K562 (cell line): ENCODE results near the gene BARX2. TPM values are rescaled to one million over a fixed set of nuclear protein-coding genes. Genes with fewer than 3 reads are reported as not detected.

ENCODE experiments used
- ATAC-seq: fragments of 200-7000 bp; cut with Tn5 transposase; 3 replicates; pipeline ENCODE4 v1.9.1; 2020; ENCODE audit warnings: moderate library complexity
- Bru-seq: library from RNA; stranded (reverse); fragments of 400-500 nt; gene quantifications from one replicate; lab custom pipeline; 2021; lab: Mats Ljungman, UMichigan
- BruChase-seq, 2 experiments: library from RNA; stranded (reverse); fragments of 400-500 nt; gene quantifications; one replicate each; lab custom pipeline; 2021; lab: Mats Ljungman, UMichigan
- BruUV-seq: library from RNA; stranded (reverse); fragments of 400-500 nt; replicated peaks from 2 replicates; lab custom pipeline; 2021; lab: Mats Ljungman, UMichigan
- CTCF ChIA-PET: fragments of 300-600 bp; formaldehyde crosslinking; extraction: SDS; loops from one replicate; lab custom pipeline; 2021; ENCODE audit warnings: low intra/inter-chr PET ratio; lab: Yijun Ruan, JAX
- POLR2A ChIA-PET: fragments of 300-600, 350-650 bp; sonication (Branson Sonifier 250); formaldehyde crosslinking; extraction: SDS; loops from one replicate; lab custom pipeline; 2021; ENCODE audit warnings: antibody characterized with exemption, inconsistent platforms; lab: Yijun Ruan, JAX
- DNase-seq, 4 experiments: peaks; one replicate each; pipeline versions ENCODE4 v3.0.0 to v3.0.0-alpha.2; 2011 to 2018; ENCODE audit warnings: low spot score in 3 of 4, mixed read lengths in 3 of 4; ENCODE audit errors: extremely low read depth in 1 of 4
- FAIRE-seq: peaks from 2 replicates; lab custom pipeline; 2011; peaks lifted over from hg19 to GRCh38; lab: Jason Lieb, UNC
- H2AFZ ChIP-seq: 2 replicates; pipeline ENCODE4 v1.6.0; 2011; ENCODE audit warnings: low read depth, low read length, control low read depth, inconsistent platforms
- H3K27ac ChIP-seq: fragments of 200-600 bp; 3 replicates; pipeline ENCODE4 v1.8.0; 2011; ENCODE audit warnings: low read depth, mild to moderate bottlenecking, control low read depth, inconsistent platforms, low read length, moderate library complexity, mixed read lengths; ENCODE audit errors: extremely low read depth
- H3K27me3 ChIP-seq, 2 experiments: fragments of 300-600 bp in 1 of 2; 2 replicates in 1 of 2; 3 replicates in 1 of 2; pipeline versions ENCODE4 v1.6.0 to v1.8.0; 2011; ENCODE audit warnings: inconsistent platforms in 2 of 2, low read length in 2 of 2, mild to moderate bottlenecking in 1 of 2, mixed read lengths in 1 of 2, moderate library complexity in 1 of 2; ENCODE audit not compliant: control insufficient read depth in 2 of 2, insufficient read depth in 2 of 2
- H3K36me3 ChIP-seq: fragments of 300-600 bp; 3 replicates; pipeline ENCODE4 v1.8.0; 2011; ENCODE audit warnings: mild to moderate bottlenecking, low read length, inconsistent platforms; ENCODE audit not compliant: control insufficient read depth, insufficient read depth
- H3K4me1 ChIP-seq, 2 experiments: fragments of 200-600 bp in 1 of 2; replicated peaks in 1 of 2; 2 replicates in 1 of 2; 3 replicates in 1 of 2; pipeline versions ENCODE4 v1.5.1 to v1.8.0; 2011; ENCODE audit warnings: inconsistent platforms in 2 of 2, low read length in 2 of 2, mild to moderate bottlenecking in 1 of 2, mixed read lengths in 1 of 2, moderate library complexity in 1 of 2; ENCODE audit not compliant: control insufficient read depth in 2 of 2, insufficient read depth in 2 of 2
- H3K4me2 ChIP-seq: 2 replicates; pipeline ENCODE4 v1.6.1; 2011; ENCODE audit warnings: low read length, control low read depth, inconsistent platforms, mixed read lengths; ENCODE audit not compliant: insufficient read depth
- H3K4me3 ChIP-seq: fragments of 200-600 bp; sonication (generic), shearing (Covaris generic); 2 replicates; pipeline ENCODE4 v1.5.1; 2016; ENCODE audit warnings: control low read depth, inconsistent platforms
- H3K79me2 ChIP-seq: fragments of 200-600 bp; 3 replicates; pipeline ENCODE4 v1.8.0; 2011; ENCODE audit warnings: low read length, inconsistent platforms; ENCODE audit not compliant: control insufficient read depth, insufficient read depth
- H3K9ac ChIP-seq, 2 experiments: 2 replicates each; pipeline versions ENCODE4 v1.6.0 to v1.6.1; 2011; ENCODE audit warnings: low read depth in 2 of 2, low read length in 2 of 2, control low read depth in 1 of 2, inconsistent platforms in 1 of 2, mild to moderate bottlenecking in 1 of 2, mixed read lengths in 1 of 2; ENCODE audit not compliant: insufficient read depth in 1 of 2
- H3K9me1 ChIP-seq: one replicate; pipeline ENCODE4 v1.6.0; 2011; ENCODE audit warnings: inconsistent platforms, mild to moderate bottlenecking, low read length, moderate library complexity; ENCODE audit not compliant: control insufficient read depth, insufficient read depth
- H3K9me3 ChIP-seq: replicated peaks from 2 replicates; pipeline ENCODE4 v1.5.1; 2011; ENCODE audit warnings: low read depth, low read length, inconsistent platforms; ENCODE audit not compliant: control insufficient read depth, insufficient read depth
- H4K20me1 ChIP-seq: replicated peaks from 2 replicates; pipeline ENCODE4 v1.6.1; 2011; ENCODE audit warnings: low read length, inconsistent platforms, mixed read lengths; ENCODE audit not compliant: control insufficient read depth, insufficient read depth
- CTCF ChIP-seq, 3 experiments: IDR thresholded peaks in 2 of 3; conservative IDR thresholded peaks in 1 of 3; 2 replicates each; pipeline ENCODE4 v1.5.1; 2011 to 2012; ENCODE audit warnings: low read length in 3 of 3, mild to moderate bottlenecking in 3 of 3, control low read depth in 2 of 3, improper control_type of control experiment in 1 of 3, inconsistent platforms in 1 of 3, low read depth in 1 of 3, mixed read lengths in 1 of 3, moderate library complexity in 1 of 3; ENCODE audit not compliant: insufficient read depth in 2 of 3
- GATAD2A ChIP-seq: fragments of 450-650 bp; IDR thresholded peaks from 2 replicates; pipeline ENCODE4 v1.6.1; 2017
- WGBS: fragments of 100-300 bp; shearing (Covaris generic); methylation state at CpG from one replicate; pipeline ENCODE4 v1.1.6; 2016; ENCODE audit warnings: low coverage, mixed read lengths; ENCODE audit not compliant: insufficient coverage; ENCODE audit errors: missing lambda C conversion rate; 5-methylcytosine and 5-hydroxymethylcytosine counted together
- in situ Hi-C: fragments of 300-500 bp; cut with MboI; formaldehyde crosslinking; loops from 4 replicates; pipeline ENCODE4 v1.15.0; 2018; ENCODE audit warnings: inconsistent platforms, mixed read lengths
- intact Hi-C: fragments of 100-400 bp; cut with micrococcal nuclease; formaldehyde crosslinking; loops from 2 replicates; pipeline ENCODE4 v1.14.2; 2022
- long read RNA-seq, 3 experiments: library from polyadenylated mRNA in 2 of 3; library from RNA in 1 of 3; unstranded in 2 of 3; stranded (forward) in 1 of 3; transcript quantifications; one replicate each; pipeline ENCODE4 v2.0.0, GENCODE V29; 2019 to 2022
- polyA minus RNA-seq, 3 experiments: library from RNA; depleted of rRNA, polyadenylated mRNA; stranded (reverse); fragments of >200 nt; gene quantifications; 2 replicates each; pipeline ENCODE4 v1.2.3, GENCODE V29; 2011
- polyA plus RNA-seq, 8 experiments: library from polyadenylated mRNA; depleted of rRNA in 4 of 8; stranded (reverse) in 5 of 8; unstranded in 3 of 8; fragments of >200 nt; fragmentation: Nextera tagmentation in 2 of 8; fragmentation: Illumina TruSeq in 1 of 8; extraction: Ambion mirVana in 2 of 8; extraction: Trizol in 1 of 8; gene quantifications; 2 replicates each; pipeline versions ENCODE4 v1.2.1 to v1.2.3, GENCODE V29; 2011 to 2014; ENCODE audit warnings: inconsistent platforms in 1 of 8, missing spikeins in 1 of 8
- total RNA-seq, 7 experiments: library from RNA; depleted of rRNA in 6 of 7; stranded (reverse); fragments of >200 nt in 6 of 7; fragmentation: Illumina TruSeq in 2 of 7; extraction: Trizol in 2 of 7; gene quantifications; 2 replicates each; pipeline versions ENCODE4 v1.2.1 to v1.2.3, GENCODE V29; 2011 to 2021; ENCODE audit warnings: low replicate concordance in 1 of 7

Gene BARX2, protein sequence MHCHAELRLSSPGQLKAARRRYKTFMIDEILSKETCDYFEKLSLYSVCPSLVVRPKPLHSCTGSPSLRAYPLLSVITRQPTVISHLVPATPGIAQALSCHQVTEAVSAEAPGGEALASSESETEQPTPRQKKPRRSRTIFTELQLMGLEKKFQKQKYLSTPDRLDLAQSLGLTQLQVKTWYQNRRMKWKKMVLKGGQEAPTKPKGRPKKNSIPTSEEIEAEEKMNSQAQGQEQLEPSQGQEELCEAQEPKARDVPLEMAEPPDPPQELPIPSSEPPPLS
- total RNA-seq (2011; cell fraction: chromatin; rRNA removed; ENCODE audit: low replicate concordance): not detected in 2 replicates
- total RNA-seq (2011; cell fraction: nucleolus; rRNA removed): not detected in 2 replicates
- total RNA-seq (2011; cell fraction: nucleoplasm; rRNA removed): not detected in 2 replicates
- total RNA-seq (2014; rRNA removed) (not detected in 2 replicates), total RNA-seq (2014; rRNA removed; fragmentation: Illumina TruSeq; extraction: Trizol) (not detected in 2 replicates), total RNA-seq (2015; rRNA removed; fragmentation: Illumina TruSeq; extraction: Trizol) (not detected in 2 replicates), total RNA-seq (2021) (not detected in 2 replicates), polyA plus RNA-seq (2011; rRNA removed) (not detected in 2 replicates), polyA plus RNA-seq (2014; fragmentation: Illumina TruSeq; extraction: Trizol) (not detected in 2 replicates), polyA plus RNA-seq (2014; fragmentation: Nextera tagmentation; extraction: Ambion mirVana) (not detected), polyA plus RNA-seq (2014; rRNA removed) (not detected in 2 replicates), polyA minus RNA-seq (2011; rRNA and poly(A)+ RNA removed) (not detected in 2 replicates), Bru-seq, nascent RNA (not detected), BruChase-seq, experiment 1, labeled RNA remaining after a 2-hour chase (not detected), BruChase-seq, experiment 2, labeled RNA remaining after a 6-hour chase (not detected)
- 0.03 TPM in 1 of 2 replicates, not detected in the other for polyA plus RNA-seq (2011; cell fraction: cytosol; rRNA removed)
- polyA plus RNA-seq (2011; cell fraction: nucleus; rRNA removed): not detected in 2 replicates
- polyA plus RNA-seq (2012): not detected in 2 replicates
- polyA minus RNA-seq (2011; cell fraction: cytosol; rRNA and poly(A)+ RNA removed): not detected in 2 replicates
- not detected in 2 replicates for polyA minus RNA-seq (2011; cell fraction: nucleus; rRNA and poly(A)+ RNA removed)
- long read RNA-seq, experiment 1: 0 reads
- long read RNA-seq, experiment 2: 0 reads
- long read RNA-seq, experiment 3: 0 reads

GRCh38 chr11:129375751-129376657 is at the start of gene BARX2:
BARX2 (plus strand) TSS chr11:129375848; CDS start chr11:129376036, 188 bp downstream.
- ChIA-PET POLR2A (no interaction called here), CTCF (interaction anchor here (0.5 to 0.8 kb wide), 2 partner anchors 43 to 375 kb away, joined by 3 to 4 read pairs; no protein-coding TSS in a partner anchor)
- Histone ChIP-seq H3K9me3 (no peaks in the 10 kb centered on the region), H3K9me1 (no peaks in the 10 kb centered on the region), H3K27ac (no peak within 1 kb of the TSS), H3K9ac (no peak within 1 kb of the TSS), H3K4me2 (no peak within 1 kb of the TSS), H3K36me3 (no peaks in the 10 kb centered on the region), H3K27me3 (peaks cover 11 to 53% of the 10 kb centered on the region in 2 experiments; a peak in 4 of 5 replicates), H3K4me1 (no peaks in the 10 kb centered on the region), H3K4me3 (no peak within 1 kb of the TSS), H4K20me1 (no peaks in the 10 kb centered on the region), H2AFZ (no peak within 1 kb of the TSS), H3K79me2 (no peaks in the 10 kb centered on the region)
- peak; percentile 65 for ATAC-seq
- 12% methylated on average over 64 of the region's 81 CpGs for WGBS
- peak in 1 of 4 experiments; percentile 7 for DNase-seq
- in situ Hi-C loops (loop anchor here (5.0 kb wide), 1 partner anchor 371 kb away; no protein-coding TSS in a partner anchor), intact Hi-C loops (no loop called here)
- TF ChIP-seq GATAD2A: no peak
- peak in 2 of 3 experiments; percentile 26 to 38; a peak in 3 of 6 replicates for TF ChIP-seq CTCF (IDR thresholded peaks at IDR 0.05 in 2 of 3, conservative IDR thresholded peaks at IDR 0.05 in 1 of 3; ENCODE audit: insufficient read depth in 2 of 3, low read depth in 1 of 3, low read length in 3 of 3)
- FAIRE-seq: no peak
- BruUV-seq: no TSS peak
